NCI-H1436 (cell line): ENCODE measurements around the gene EMP1.
"Not testable (repeated sequence)": the region's sequence is repeated elsewhere in the genome, so short reads cannot be mapped to it uniquely, and the experiment has no call there.

Experiments
- DNase-seq: peaks from one replicate; lab custom pipeline; 2025; lab: John Stamatoyannopoulos, UW

EMP1 gene

GRCh38 chr12:13258197-13258596, 61.7 kb downstream of the EMP1 start:
- DNase-seq, result no peak

- DNase-seq, result no peak
Observed at GRCh38 chr12:13258717-13259119, 62.2 kb downstream of the EMP1 start.

- DNase-seq, result not testable (repeated sequence)
Observed at GRCh38 chr12:13259625-13260024, 63.1 kb downstream of the EMP1 start.

- DNase-seq, result not testable (repeated sequence)
Observed at GRCh38 chr12:13267826-13268225, 71.3 kb downstream of the EMP1 start.

GRCh38 chr12:13268581-13268980, 72.1 kb downstream of the EMP1 start:
- DNase-seq, result no peak
